Thoracic aorta (tissue), 2 donors: ENCODE results near the gene ACSF2. TPM values are rescaled to one million over a fixed set of nuclear protein-coding genes. Genes with fewer than 3 reads are reported as not detected.

ENCODE experiments used
- ATAC-seq: fragments of 150-250 bp; one replicate; pipeline ENCODE4 v1.8.0; 2017; ENCODE audit warnings: low read depth; ENCODE audit not compliant: insufficient number of reproducible peaks, low FRiP score
- DNase-seq: peaks from one replicate; pipeline ENCODE4 v3.0.0-alpha.2; 2020; ENCODE audit warnings: low spot score
- H3K27ac ChIP-seq, 2 donors: fragments of 200-600 bp; sonication (generic); 1 replicate in 1 of 2; 2 replicates in 1 of 2; pipeline ENCODE4 v1.5.1; 2016; ENCODE audit warnings: mild to moderate bottlenecking in 2 of 2, moderate library complexity in 2 of 2
- H3K27me3 ChIP-seq: fragments of 200-600 bp; sonication (generic); replicated peaks from 2 replicates; pipeline ENCODE4 v1.6.0; 2016; ENCODE audit warnings: mild to moderate bottlenecking; ENCODE audit not compliant: insufficient read depth
- H3K36me3 ChIP-seq: fragments of 200-600 bp; sonication (generic); one replicate; pipeline ENCODE4 v1.5.1; 2016
- H3K4me1 ChIP-seq, 2 donors: fragments of 200-600 bp; sonication (generic); 1 replicate in 1 of 2; 2 replicates in 1 of 2; pipeline versions ENCODE4 v1.5.1 to v1.6.0; 2016; ENCODE audit warnings: low read depth in 2 of 2, mild to moderate bottlenecking in 1 of 2; ENCODE audit not compliant: control insufficient read depth in 1 of 2
- H3K4me3 ChIP-seq: fragments of 200-600 bp; sonication (generic); 2 replicates; pipeline ENCODE4 v1.5.1; 2016; ENCODE audit warnings: mild to moderate bottlenecking
- H3K9me3 ChIP-seq: fragments of 200-600 bp; sonication (generic); 2 replicates; pipeline ENCODE4 v1.5.1; 2016
- total RNA-seq, 2 donors: library from RNA; depleted of rRNA; stranded (reverse); fragments of >200 nt; gene quantifications; one replicate each; pipeline versions ENCODE4 v1.1.0 to v1.2.3, GENCODE V29; 2016
- TF ChIP-seq, protein P1 (sequence below): fragments of 200-600 bp; sonication (generic); IDR thresholded peaks from one replicate; pipeline ENCODE4 v1.5.1; 2019; ENCODE audit warnings: antibody characterized with exemption

Gene ACSF2
- total RNA-seq, 2 donors from 2014 or later: 11.1 to 41.6 TPM

GRCh38 chr17:50381920-50382319 is 44.1 kb upstream of the ACSF2 start:
- no peak for ATAC-seq
- no peak overlapping the region for H3K4me3 ChIP-seq
- H3K27ac ChIP-seq: no peak overlapping the region
- TF ChIP-seq, protein P1, sequence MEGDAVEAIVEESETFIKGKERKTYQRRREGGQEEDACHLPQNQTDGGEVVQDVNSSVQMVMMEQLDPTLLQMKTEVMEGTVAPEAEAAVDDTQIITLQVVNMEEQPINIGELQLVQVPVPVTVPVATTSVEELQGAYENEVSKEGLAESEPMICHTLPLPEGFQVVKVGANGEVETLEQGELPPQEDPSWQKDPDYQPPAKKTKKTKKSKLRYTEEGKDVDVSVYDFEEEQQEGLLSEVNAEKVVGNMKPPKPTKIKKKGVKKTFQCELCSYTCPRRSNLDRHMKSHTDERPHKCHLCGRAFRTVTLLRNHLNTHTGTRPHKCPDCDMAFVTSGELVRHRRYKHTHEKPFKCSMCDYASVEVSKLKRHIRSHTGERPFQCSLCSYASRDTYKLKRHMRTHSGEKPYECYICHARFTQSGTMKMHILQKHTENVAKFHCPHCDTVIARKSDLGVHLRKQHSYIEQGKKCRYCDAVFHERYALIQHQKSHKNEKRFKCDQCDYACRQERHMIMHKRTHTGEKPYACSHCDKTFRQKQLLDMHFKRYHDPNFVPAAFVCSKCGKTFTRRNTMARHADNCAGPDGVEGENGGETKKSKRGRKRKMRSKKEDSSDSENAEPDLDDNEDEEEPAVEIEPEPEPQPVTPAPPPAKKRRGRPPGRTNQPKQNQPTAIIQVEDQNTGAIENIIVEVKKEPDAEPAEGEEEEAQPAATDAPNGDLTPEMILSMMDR: no peak
- no peaks in the 10 kb centered on the region for H3K27me3 ChIP-seq
- no peaks in the 10 kb centered on the region for H3K9me3 ChIP-seq
- H3K36me3 ChIP-seq: peaks cover 46% of the 10 kb centered on the region
- H3K4me1 ChIP-seq: no peaks in the 10 kb centered on the region
- DNase-seq: no peak

- no peak for DNase-seq
- H3K36me3 ChIP-seq: peaks cover 55% of the 10 kb centered on the region
Measured at GRCh38 chr17:50382931-50383330, 43.1 kb upstream of the ACSF2 start.

DNA sequence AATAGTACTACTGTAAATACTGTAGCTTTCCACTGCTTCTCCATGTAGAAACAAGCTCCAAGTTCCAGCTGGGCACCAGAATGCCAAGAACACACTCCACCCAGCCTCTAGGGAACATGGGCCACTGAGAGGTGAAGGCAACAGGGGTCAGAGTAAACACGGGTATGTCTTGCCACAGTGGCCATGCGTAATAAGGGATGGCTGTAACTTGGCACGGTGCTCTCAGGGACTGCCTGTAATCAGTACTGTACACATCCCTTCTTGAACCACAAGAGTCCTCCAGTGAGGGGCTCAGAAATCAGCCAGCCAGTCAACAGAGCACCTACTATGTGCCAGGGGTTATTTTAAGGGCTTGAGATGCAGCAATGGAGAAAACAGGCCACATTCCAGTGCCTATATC is 39.5 kb upstream of the ACSF2 start:
- Histone ChIP-seq H3K27me3 (no peaks in the 10 kb centered on the region), H3K4me1 (no peaks in the 10 kb centered on the region), H3K36me3 (peaks cover 73% of the 10 kb centered on the region), H3K27ac (no peak overlapping the region), H3K9me3 (no peaks in the 10 kb centered on the region), H3K4me3 (no peak overlapping the region)
- TF ChIP-seq, protein P1: no peak
- no peak for DNase-seq
- ATAC-seq: no peak

More at GRCh38 chr17:50382931-50383330, 43.1 kb upstream of the ACSF2 start:
- Histone ChIP-seq H3K27ac (no peak overlapping the region), H3K4me1 (no peaks in the 10 kb centered on the region), H3K4me3 (no peak overlapping the region), H3K9me3 (no peaks in the 10 kb centered on the region), H3K27me3 (no peaks in the 10 kb centered on the region)
- ATAC-seq: no peak
- TF ChIP-seq, protein P1: no peak

GRCh38 chr17:50388728-50389127 is 37.3 kb upstream of the ACSF2 start:
- no peak for DNase-seq
- no peaks in the 10 kb centered on the region for H3K9me3 ChIP-seq
- H3K4me1 ChIP-seq: no peaks in the 10 kb centered on the region
- TF ChIP-seq, protein P1: no peak
- ATAC-seq: no peak
- no peak overlapping the region for H3K27ac ChIP-seq
- peaks cover 84% of the 10 kb centered on the region for H3K36me3 ChIP-seq
- no peak overlapping the region for H3K4me3 ChIP-seq
- no peaks in the 10 kb centered on the region for H3K27me3 ChIP-seq

DNA sequence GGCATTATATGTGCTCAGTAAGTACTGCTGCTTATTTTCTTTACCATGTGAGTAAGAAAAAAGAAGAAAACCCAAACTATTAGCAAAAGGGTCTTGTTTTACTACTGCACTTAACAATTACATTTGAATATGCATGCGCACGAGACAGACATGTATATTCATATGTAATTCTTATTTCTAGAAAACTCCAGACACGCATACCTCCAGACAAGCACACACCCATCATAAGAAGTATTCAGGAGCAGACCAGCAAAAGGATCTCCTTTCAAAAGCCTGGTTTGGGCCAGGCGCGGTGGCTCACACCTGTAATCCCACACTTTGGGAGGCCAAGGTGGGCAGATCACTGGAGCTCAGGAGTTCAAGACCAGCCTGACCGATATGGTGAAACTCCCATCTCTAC is 36.5 kb upstream of the ACSF2 start:
- H3K27me3 ChIP-seq: no peaks in the 10 kb centered on the region
- TF ChIP-seq, protein P1: no peak
- H3K27ac ChIP-seq: no peak overlapping the region
- peaks cover 0 to 3% of the 10 kb centered on the region in 2 donors for H3K4me1 ChIP-seq
- no peak for ATAC-seq
- DNase-seq: no peak
- peaks cover 84% of the 10 kb centered on the region for H3K36me3 ChIP-seq
- no peak overlapping the region for H3K4me3 ChIP-seq
- no peaks in the 10 kb centered on the region for H3K9me3 ChIP-seq
